GM12864 (cell line): ENCODE results near the gene PCDHA10.
"Not testable (repeated sequence)": the region's sequence is repeated elsewhere in the genome, so short reads cannot be mapped to it uniquely, and the experiment has no call there.

Source experiments
- DNase-seq: peaks from one replicate; pipeline ENCODE4 v3.0.0-alpha.2; 2011; ENCODE audit warnings: low read depth
- H3K4me3 ChIP-seq: 2 replicates; pipeline ENCODE4 v1.5.1; 2011; ENCODE audit warnings: mild to moderate bottlenecking, low read depth, low read length, control low read depth
- TF ChIP-seq, protein P1 (sequence below): IDR thresholded peaks from 2 replicates; pipeline ENCODE4 v1.5.1; 2011; ENCODE audit warnings: low read depth, mild to moderate bottlenecking, moderate library complexity, low read length, control low read depth, inconsistent platforms; ENCODE audit errors: missing control alignments

PCDHA10 gene, protein sequence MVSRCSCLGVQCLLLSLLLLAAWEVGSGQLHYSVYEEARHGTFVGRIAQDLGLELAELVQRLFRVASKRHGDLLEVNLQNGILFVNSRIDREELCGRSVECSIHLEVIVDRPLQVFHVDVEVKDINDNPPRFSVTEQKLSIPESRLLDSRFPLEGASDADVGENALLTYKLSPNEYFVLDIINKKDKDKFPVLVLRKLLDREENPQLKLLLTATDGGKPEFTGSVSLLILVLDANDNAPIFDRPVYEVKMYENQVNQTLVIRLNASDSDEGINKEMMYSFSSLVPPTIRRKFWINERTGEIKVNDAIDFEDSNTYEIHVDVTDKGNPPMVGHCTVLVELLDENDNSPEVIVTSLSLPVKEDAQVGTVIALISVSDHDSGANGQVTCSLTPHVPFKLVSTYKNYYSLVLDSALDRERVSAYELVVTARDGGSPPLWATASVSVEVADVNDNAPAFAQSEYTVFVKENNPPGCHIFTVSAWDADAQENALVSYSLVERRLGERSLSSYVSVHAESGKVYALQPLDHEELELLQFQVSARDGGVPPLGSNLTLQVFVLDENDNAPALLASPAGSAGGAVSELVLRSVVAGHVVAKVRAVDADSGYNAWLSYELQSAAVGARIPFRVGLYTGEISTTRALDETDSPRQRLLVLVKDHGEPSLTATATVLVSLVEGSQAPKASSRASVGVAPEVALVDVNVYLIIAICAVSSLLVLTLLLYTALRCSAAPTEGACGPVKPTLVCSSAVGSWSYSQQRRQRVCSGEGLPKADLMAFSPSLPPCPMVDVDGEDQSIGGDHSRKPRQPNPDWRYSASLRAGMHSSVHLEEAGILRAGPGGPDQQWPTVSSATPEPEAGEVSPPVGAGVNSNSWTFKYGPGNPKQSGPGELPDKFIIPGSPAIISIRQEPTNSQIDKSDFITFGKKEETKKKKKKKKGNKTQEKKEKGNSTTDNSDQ

GRCh38 chr5:140855772-140856674 lies at the start of gene PCDHA10:
PCDHA10 (plus strand) TSS chr5:140855897; CDS start chr5:140856049, 152 bp downstream.
- no peak for DNase-seq
- TF ChIP-seq, protein P1, sequence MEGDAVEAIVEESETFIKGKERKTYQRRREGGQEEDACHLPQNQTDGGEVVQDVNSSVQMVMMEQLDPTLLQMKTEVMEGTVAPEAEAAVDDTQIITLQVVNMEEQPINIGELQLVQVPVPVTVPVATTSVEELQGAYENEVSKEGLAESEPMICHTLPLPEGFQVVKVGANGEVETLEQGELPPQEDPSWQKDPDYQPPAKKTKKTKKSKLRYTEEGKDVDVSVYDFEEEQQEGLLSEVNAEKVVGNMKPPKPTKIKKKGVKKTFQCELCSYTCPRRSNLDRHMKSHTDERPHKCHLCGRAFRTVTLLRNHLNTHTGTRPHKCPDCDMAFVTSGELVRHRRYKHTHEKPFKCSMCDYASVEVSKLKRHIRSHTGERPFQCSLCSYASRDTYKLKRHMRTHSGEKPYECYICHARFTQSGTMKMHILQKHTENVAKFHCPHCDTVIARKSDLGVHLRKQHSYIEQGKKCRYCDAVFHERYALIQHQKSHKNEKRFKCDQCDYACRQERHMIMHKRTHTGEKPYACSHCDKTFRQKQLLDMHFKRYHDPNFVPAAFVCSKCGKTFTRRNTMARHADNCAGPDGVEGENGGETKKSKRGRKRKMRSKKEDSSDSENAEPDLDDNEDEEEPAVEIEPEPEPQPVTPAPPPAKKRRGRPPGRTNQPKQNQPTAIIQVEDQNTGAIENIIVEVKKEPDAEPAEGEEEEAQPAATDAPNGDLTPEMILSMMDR: no peak
- H3K4me3 ChIP-seq: no peak within 1 kb of the TSS

DNA sequence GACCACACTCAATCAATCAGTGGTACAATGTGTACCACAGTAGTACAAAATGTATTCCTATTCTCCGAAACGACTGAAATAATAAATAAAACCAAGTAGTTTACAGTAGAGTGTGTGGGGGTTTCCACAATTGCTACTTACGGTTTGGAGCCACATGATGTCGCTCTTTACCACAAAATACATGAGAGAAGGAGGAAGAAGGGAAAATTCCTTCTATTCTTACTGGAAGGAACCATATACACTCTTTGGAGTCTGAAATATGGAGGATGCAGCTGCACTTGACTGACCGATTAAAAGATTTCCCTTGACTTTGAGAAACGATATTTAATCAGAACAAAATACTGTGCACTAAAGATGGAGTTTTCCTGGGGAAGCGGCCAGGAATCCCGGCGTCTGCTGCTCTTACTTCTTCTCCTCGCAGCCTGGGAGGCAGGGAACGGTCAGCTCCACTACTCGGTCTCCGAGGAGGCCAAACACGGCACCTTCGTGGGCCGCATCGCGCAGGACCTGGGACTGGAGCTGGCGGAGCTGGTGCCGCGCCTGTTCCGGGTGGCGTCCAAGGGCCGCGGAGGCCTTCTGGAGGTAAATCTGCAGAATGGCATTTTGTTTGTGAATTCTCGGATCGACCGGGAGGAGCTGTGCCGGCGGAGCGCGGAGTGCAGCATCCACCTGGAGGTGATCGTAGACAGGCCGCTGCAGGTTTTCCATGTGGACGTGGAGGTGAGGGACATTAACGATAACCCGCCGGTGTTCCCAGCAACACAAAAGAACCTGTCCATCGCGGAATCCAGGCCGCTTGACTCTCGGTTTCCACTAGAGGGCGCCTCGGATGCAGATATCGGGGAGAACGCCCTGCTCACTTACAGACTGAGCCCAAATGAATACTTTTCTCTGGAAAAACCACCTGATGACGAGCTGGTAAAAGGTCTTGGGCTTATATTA lies 48.6 kb upstream of the PCDHA10 start, which contains the start of gene PCDHA4:
TSS of gene PCDHA4 (plus strand) at position 235 of the 942 bp plus-strand sequence.
- TF ChIP-seq, protein P1: peak; percentile 27
- DNase-seq: no peak
- H3K4me3 ChIP-seq: no peak within 1 kb of the TSS

DNA sequence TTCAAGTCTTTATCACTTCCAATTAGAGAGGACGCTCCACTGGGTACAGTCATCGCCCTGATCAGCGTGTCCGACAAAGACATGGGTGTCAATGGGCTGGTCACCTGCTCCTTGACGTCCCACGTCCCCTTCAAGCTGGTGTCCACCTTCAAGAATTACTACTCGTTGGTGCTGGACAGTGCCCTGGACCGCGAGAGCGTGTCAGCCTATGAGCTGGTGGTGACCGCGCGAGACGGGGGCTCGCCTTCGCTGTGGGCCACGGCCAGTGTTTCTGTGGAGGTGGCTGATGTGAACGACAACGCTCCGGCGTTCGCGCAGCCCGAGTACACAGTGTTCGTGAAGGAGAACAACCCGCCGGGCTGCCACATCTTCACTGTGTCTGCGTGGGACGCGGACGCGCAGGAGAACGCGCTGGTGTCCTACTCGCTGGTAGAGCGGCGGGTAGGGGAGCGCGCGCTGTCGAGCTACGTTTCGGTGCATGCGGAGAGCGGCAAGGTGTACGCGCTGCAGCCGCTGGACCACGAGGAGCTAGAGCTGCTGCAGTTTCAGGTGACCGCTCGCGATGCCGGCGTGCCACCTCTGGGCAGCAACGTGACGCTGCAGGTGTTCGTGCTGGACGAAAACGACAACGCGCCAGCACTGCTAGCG lies 47.3 kb upstream of the PCDHA10 start:
- DNase-seq, H3K4me3 ChIP-seq: not testable (repeated sequence)

DNA sequence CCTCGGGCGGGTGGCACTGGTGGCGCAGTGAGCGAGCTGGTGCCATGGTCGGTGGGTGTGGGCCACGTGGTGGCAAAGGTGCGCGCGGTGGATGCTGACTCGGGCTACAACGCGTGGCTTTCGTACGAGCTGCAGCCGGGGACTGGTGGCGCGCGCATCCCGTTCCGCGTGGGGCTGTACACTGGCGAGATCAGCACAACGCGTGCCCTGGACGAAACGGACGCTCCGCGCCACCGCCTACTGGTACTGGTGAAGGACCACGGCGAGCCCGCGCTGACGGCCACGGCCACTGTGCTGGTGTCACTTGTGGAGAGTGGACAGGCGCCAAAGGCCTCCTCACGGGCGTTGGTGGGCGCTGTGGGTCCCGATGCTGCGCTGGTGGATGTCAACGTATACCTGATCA lies 46.8 kb upstream of the PCDHA10 start:
- no peak overlapping the region for H3K4me3 ChIP-seq
- TF ChIP-seq, protein P1: no peak
- no peak for DNase-seq

DNA sequence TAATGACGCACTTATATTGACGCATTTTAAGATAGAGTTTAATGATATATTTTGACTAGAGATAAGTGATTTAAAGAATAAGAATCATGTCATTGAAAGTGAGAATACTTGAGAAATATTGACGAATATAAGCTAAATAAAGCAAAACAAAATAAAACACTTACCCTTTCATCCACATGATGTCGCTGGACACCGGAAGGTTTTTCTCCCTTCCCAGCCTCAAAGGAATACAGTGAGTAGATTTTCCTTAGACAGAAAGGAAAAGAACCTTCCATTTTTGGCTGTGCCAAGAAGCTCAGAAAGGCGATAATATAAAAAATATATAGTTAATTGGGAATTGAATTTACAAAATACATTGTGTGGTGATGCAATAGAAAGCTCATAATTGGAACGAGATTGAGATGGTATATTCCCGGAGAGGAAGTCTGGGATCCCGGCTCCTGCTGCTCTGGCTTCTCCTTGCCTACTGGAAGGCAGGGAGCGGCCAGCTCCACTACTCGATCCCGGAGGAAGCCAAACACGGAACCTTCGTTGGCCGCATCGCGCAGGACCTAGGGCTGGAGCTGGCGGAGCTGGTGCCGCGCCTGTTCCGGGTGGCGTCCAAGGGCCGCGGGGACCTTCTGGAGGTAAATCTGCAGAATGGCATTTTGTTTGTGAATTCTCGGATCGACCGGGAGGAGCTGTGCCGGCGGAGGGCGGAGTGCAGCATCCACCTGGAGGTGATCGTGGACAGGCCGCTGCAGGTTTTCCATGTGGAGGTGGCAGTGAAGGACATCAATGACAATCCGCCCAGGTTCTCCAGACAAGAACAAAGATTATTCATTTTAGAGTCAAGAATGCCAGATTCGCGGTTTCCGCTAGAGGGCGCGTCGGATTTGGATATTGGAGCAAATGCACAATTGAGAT lies 34.1 kb upstream of the PCDHA10 start, which contains the start of gene PCDHA5:
TSS of gene PCDHA5 (plus strand) at position 239 of the 906 bp plus-strand sequence.
- no peak within 1 kb of the TSS for H3K4me3 ChIP-seq
- TF ChIP-seq, protein P1: peak; percentile 56
- DNase-seq: no peak
